Neural cell (in vitro differentiated cells): ENCODE results near the gene COL28A1. TPM values are rescaled to one million over a fixed set of nuclear protein-coding genes. Genes with fewer than 3 reads are reported as not detected.

ENCODE experiments used
- H2AFZ ChIP-seq: fragments of 200-600, 300-800 bp; sonication (generic), shearing (Covaris generic); 2 replicates; pipeline ENCODE4 v1.6.0; 2014; ENCODE audit warnings: low read depth, mild to moderate bottlenecking, antibody characterized with exemption, low read length, moderate library complexity
- H3F3A ChIP-seq: fragments of 200-600 bp; shearing (Covaris generic); 2 replicates; pipeline ENCODE4 v1.6.1; 2016; ENCODE audit warnings: mild to moderate bottlenecking, moderate library complexity, mixed read lengths, antibody characterized with exemption, low read length; ENCODE audit not compliant: insufficient read depth, poor library complexity, severe bottlenecking
- H3K27ac ChIP-seq: fragments of 200-600, 300-800 bp; sonication (generic), shearing (Covaris generic); 2 replicates; pipeline ENCODE4 v1.5.1; 2014; ENCODE audit warnings: mild to moderate bottlenecking, low read length, moderate library complexity
- H3K27me3 ChIP-seq: fragments of 300-800, 200-600 bp; sonication (generic), shearing (Covaris generic); 2 replicates; pipeline ENCODE4 v1.6.0; 2014; ENCODE audit warnings: mild to moderate bottlenecking, low read depth, low read length, moderate library complexity; ENCODE audit not compliant: insufficient read depth
- H3K36me3 ChIP-seq: fragments of 300-800, 200-600 bp; sonication (generic), shearing (Covaris generic); 2 replicates; pipeline ENCODE4 v1.5.1; 2014; ENCODE audit warnings: mild to moderate bottlenecking, antibody characterized with exemption, low read length, moderate library complexity; ENCODE audit not compliant: insufficient read depth
- H3K4me2 ChIP-seq: fragments of 300-800, 200-600 bp; sonication (generic), shearing (Covaris generic); 2 replicates; pipeline ENCODE4 v1.6.0; 2014; ENCODE audit warnings: mild to moderate bottlenecking, low read length
- H3K4me3 ChIP-seq: fragments of 300-800, 200-600 bp; sonication (generic), shearing (Covaris generic); 2 replicates; pipeline ENCODE4 v1.5.1; 2014; ENCODE audit warnings: mild to moderate bottlenecking, low read length, moderate library complexity
- H3K79me2 ChIP-seq: fragments of 200-600 bp; shearing (Covaris generic); replicated peaks from 2 replicates; pipeline ENCODE4 v1.6.0; 2014; ENCODE audit warnings: mild to moderate bottlenecking, low read length, moderate library complexity; ENCODE audit not compliant: insufficient read depth
- H3K9ac ChIP-seq: fragments of 300-800, 200-600 bp; sonication (generic), shearing (Covaris generic); 2 replicates; pipeline ENCODE4 v1.6.1; 2016; ENCODE audit warnings: mild to moderate bottlenecking, low read length, mixed read lengths
- H3K9me2 ChIP-seq: fragments of 200-600 bp; shearing (Covaris generic); 2 replicates; pipeline ENCODE4 v1.6.1; 2016; ENCODE audit warnings: mild to moderate bottlenecking, low read length, mixed read lengths; ENCODE audit not compliant: insufficient read depth
- H3K9me3 ChIP-seq: fragments of 200-600, 300-800 bp; sonication (generic), shearing (Covaris generic); 2 replicates; pipeline ENCODE4 v1.6.1; 2016; ENCODE audit warnings: mild to moderate bottlenecking, mixed run types, low read length, moderate library complexity, mixed read lengths
- H4K20me1 ChIP-seq: fragments of 200-600 bp; shearing (Covaris generic); 2 replicates; pipeline ENCODE4 v1.6.1; 2016; ENCODE audit warnings: mild to moderate bottlenecking, mixed run types; ENCODE audit not compliant: insufficient read depth
- EP300 ChIP-seq: fragments of 450-650 bp; conservative IDR thresholded peaks from 2 replicates; pipeline ENCODE4 v1.6.1; 2014; ENCODE audit warnings: antibody characterized with exemption, mild to moderate bottlenecking, moderate library complexity; ENCODE audit not compliant: poor library complexity, severe bottlenecking
- EZH2 ChIP-seq: fragments of 200-600, 300-800 bp; shearing (Covaris generic), sonication (generic); IDR thresholded peaks from 2 replicates; pipeline ENCODE4 v1.6.1; 2014; ENCODE audit warnings: antibody characterized with exemption, low read length, borderline replicate concordance, mild to moderate bottlenecking; ENCODE audit not compliant: insufficient read depth, poor library complexity, severe bottlenecking
- MXI1 ChIP-seq: fragments of 450-650 bp; conservative IDR thresholded peaks from 2 replicates; pipeline ENCODE4 v1.6.1; 2014; ENCODE audit warnings: antibody characterized with exemption, mild to moderate bottlenecking; ENCODE audit not compliant: poor library complexity, severe bottlenecking
- POLR2AphosphoS5 ChIP-seq: IDR thresholded peaks from 2 replicates; pipeline ENCODE4 v1.6.1; 2012
- RAD21 ChIP-seq: fragments of 450-650 bp; conservative IDR thresholded peaks from 2 replicates; pipeline ENCODE4 v1.6.1; 2014; ENCODE audit warnings: antibody characterized with exemption, mild to moderate bottlenecking, moderate library complexity
- SMC3 ChIP-seq: fragments of 450-650 bp; conservative IDR thresholded peaks from 2 replicates; pipeline ENCODE4 v1.6.1; 2014; ENCODE audit warnings: antibody characterized with exemption, mild to moderate bottlenecking, moderate library complexity; ENCODE audit not compliant: poor library complexity
- TAF1 ChIP-seq: IDR thresholded peaks from 2 replicates; pipeline ENCODE4 v1.6.1; 2012; ENCODE audit warnings: low read depth
- polyA plus RNA-seq: library from polyadenylated mRNA; depleted of rRNA; stranded (reverse); fragments of >200 nt; gene quantifications from 2 replicates; pipeline ENCODE4 v1.2.3, GENCODE V29; 2014
- TF ChIP-seq, protein P1 (sequence below): IDR thresholded peaks from 2 replicates; pipeline ENCODE4 v1.6.1; 2012; ENCODE audit warnings: borderline replicate concordance
- TF ChIP-seq, protein P2 (sequence below): fragments of 450-650 bp; IDR thresholded peaks from 2 replicates; pipeline ENCODE4 v1.5.1; 2014; ENCODE audit warnings: antibody characterized with exemption, mild to moderate bottlenecking, moderate library complexity; ENCODE audit not compliant: poor library complexity, severe bottlenecking

Gene COL28A1
- polyA plus RNA-seq, 1 donor from 2014 or later, result 1.0 TPM

- H3F3A ChIP-seq, result no peaks in the 10 kb centered on the region
- H3K9me3 ChIP-seq, result no peaks in the 10 kb centered on the region
- H3K4me2 ChIP-seq, result no peak overlapping the region
- H3K79me2 ChIP-seq, result no peaks in the 10 kb centered on the region
- H4K20me1 ChIP-seq, result no peaks in the 10 kb centered on the region
- H3K27ac ChIP-seq, result peak overlapping the region; percentile 25
- TF ChIP-seq POLR2AphosphoS5 (peak; percentile 26), RAD21 (no peak), TAF1 (no peak), EP300 (peak; percentile 51), MXI1 (no peak), EZH2 (no peak), SMC3 (no peak)
- TF ChIP-seq, protein P1, sequence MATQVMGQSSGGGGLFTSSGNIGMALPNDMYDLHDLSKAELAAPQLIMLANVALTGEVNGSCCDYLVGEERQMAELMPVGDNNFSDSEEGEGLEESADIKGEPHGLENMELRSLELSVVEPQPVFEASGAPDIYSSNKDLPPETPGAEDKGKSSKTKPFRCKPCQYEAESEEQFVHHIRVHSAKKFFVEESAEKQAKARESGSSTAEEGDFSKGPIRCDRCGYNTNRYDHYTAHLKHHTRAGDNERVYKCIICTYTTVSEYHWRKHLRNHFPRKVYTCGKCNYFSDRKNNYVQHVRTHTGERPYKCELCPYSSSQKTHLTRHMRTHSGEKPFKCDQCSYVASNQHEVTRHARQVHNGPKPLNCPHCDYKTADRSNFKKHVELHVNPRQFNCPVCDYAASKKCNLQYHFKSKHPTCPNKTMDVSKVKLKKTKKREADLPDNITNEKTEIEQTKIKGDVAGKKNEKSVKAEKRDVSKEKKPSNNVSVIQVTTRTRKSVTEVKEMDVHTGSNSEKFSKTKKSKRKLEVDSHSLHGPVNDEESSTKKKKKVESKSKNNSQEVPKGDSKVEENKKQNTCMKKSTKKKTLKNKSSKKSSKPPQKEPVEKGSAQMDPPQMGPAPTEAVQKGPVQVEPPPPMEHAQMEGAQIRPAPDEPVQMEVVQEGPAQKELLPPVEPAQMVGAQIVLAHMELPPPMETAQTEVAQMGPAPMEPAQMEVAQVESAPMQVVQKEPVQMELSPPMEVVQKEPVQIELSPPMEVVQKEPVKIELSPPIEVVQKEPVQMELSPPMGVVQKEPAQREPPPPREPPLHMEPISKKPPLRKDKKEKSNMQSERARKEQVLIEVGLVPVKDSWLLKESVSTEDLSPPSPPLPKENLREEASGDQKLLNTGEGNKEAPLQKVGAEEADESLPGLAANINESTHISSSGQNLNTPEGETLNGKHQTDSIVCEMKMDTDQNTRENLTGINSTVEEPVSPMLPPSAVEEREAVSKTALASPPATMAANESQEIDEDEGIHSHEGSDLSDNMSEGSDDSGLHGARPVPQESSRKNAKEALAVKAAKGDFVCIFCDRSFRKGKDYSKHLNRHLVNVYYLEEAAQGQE, result no peak
- TF ChIP-seq, protein P2, sequence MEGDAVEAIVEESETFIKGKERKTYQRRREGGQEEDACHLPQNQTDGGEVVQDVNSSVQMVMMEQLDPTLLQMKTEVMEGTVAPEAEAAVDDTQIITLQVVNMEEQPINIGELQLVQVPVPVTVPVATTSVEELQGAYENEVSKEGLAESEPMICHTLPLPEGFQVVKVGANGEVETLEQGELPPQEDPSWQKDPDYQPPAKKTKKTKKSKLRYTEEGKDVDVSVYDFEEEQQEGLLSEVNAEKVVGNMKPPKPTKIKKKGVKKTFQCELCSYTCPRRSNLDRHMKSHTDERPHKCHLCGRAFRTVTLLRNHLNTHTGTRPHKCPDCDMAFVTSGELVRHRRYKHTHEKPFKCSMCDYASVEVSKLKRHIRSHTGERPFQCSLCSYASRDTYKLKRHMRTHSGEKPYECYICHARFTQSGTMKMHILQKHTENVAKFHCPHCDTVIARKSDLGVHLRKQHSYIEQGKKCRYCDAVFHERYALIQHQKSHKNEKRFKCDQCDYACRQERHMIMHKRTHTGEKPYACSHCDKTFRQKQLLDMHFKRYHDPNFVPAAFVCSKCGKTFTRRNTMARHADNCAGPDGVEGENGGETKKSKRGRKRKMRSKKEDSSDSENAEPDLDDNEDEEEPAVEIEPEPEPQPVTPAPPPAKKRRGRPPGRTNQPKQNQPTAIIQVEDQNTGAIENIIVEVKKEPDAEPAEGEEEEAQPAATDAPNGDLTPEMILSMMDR, result no peak
- peak overlapping the region; percentile 28 for H3K4me3 ChIP-seq
- no peaks in the 10 kb centered on the region for H3K9me2 ChIP-seq
- H2AFZ ChIP-seq, result no peak overlapping the region
- H3K27me3 ChIP-seq, result no peaks in the 10 kb centered on the region
- H3K9ac ChIP-seq, result no peak overlapping the region
- no peaks in the 10 kb centered on the region for H3K36me3 ChIP-seq
These were observed 22.6 kb downstream of the COL28A1 start for GRCh38 chr7:7512861-7513597.

DNA sequence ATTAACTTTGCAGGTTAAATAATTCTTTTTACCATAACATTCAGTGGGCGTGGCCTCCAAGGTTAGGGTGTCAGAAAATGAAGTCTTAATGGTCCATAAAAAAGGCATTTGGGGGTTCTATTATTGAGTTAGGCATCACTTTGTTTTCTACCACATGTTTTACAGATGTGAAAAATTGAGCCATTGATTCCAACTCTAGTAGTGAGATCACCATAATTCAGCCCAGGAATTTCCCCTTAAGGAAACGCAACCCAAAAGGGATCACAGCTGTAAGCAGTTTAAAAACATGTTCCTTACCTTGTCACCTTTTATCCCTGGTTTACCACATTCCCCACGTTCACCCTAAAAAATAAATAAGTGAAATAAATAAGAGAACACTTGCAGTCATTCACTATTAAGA is 24.9 kb downstream of the COL28A1 start:
- Histone ChIP-seq H3K36me3 (no peaks in the 10 kb centered on the region), H2AFZ (no peak overlapping the region), H3K4me3 (no peak overlapping the region), H3K9me3 (no peaks in the 10 kb centered on the region), H3K9me2 (no peaks in the 10 kb centered on the region), H3F3A (no peaks in the 10 kb centered on the region), H3K79me2 (no peaks in the 10 kb centered on the region), H4K20me1 (no peaks in the 10 kb centered on the region), H3K9ac (no peak overlapping the region), H3K4me2 (no peak overlapping the region), H3K27ac (no peak overlapping the region), H3K27me3 (no peaks in the 10 kb centered on the region)
- TF ChIP-seq SMC3, result no peak
- no peak for TF ChIP-seq EZH2
- TF ChIP-seq MXI1, result no peak
- no peak for TF ChIP-seq RAD21
- TF ChIP-seq EP300, result no peak
- TF ChIP-seq, protein P1, result no peak
- no peak for TF ChIP-seq POLR2AphosphoS5
- TF ChIP-seq, protein P2, result no peak
- TF ChIP-seq TAF1, result no peak
